NB4 (cell line): ENCODE results near the gene PLPPR5.

Experiments used
- MYC ChIP-seq: IDR thresholded peaks from 2 replicates; pipeline ENCODE4 v1.6.1; 2011; ENCODE audit warnings: low read depth, low read length
- POLR2A ChIP-seq: IDR thresholded peaks from 2 replicates; pipeline ENCODE4 v1.6.1; 2011; ENCODE audit warnings: mild to moderate bottlenecking; ENCODE audit not compliant: insufficient read length; ENCODE audit errors: extremely low read depth
- TF ChIP-seq, protein P1 (sequence below): IDR thresholded peaks from 2 replicates; pipeline ENCODE4 v1.6.1; 2011; ENCODE audit warnings: low read depth, low read length
- TF ChIP-seq, protein P2 (sequence below): IDR thresholded peaks from one replicate; pipeline ENCODE4 v1.5.1; 2012; ENCODE audit warnings: low read depth, low read length

GRCh38 chr1:98985687-98986086 is 19.0 kb downstream of the PLPPR5 start:
- TF ChIP-seq POLR2A (no peak), MYC (no peak)
- TF ChIP-seq, protein P1, sequence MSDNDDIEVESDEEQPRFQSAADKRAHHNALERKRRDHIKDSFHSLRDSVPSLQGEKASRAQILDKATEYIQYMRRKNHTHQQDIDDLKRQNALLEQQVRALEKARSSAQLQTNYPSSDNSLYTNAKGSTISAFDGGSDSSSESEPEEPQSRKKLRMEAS, result no peak
- TF ChIP-seq, protein P2, sequence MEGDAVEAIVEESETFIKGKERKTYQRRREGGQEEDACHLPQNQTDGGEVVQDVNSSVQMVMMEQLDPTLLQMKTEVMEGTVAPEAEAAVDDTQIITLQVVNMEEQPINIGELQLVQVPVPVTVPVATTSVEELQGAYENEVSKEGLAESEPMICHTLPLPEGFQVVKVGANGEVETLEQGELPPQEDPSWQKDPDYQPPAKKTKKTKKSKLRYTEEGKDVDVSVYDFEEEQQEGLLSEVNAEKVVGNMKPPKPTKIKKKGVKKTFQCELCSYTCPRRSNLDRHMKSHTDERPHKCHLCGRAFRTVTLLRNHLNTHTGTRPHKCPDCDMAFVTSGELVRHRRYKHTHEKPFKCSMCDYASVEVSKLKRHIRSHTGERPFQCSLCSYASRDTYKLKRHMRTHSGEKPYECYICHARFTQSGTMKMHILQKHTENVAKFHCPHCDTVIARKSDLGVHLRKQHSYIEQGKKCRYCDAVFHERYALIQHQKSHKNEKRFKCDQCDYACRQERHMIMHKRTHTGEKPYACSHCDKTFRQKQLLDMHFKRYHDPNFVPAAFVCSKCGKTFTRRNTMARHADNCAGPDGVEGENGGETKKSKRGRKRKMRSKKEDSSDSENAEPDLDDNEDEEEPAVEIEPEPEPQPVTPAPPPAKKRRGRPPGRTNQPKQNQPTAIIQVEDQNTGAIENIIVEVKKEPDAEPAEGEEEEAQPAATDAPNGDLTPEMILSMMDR, result no peak
